Measurements from ENCODE around the gene ZBTB2.

The ZBTB2 gene

GRCh38 chr6:151431337-151431736 is 40.0 kb upstream of the ZBTB2 start:
- Histone ChIP-seq H3K9me3 (replicated peaks in 1 of 11) (no peaks in the 10 kb centered on the region), H3K9ac (no peak overlapping the region), H3K4me1 (peaks cover 0 to 5% (median 0%) of the 10 kb centered on the region in 10 experiments; a peak in 3 of 20 replicates), H3K4me3 (no peak overlapping the region), H4K20me1 (peaks cover 0 to 21% (median 0%) of the 10 kb centered on the region in 11 experiments; a peak in 6 of 22 replicates), H3K4me2 (no peak overlapping the region), H3K27ac (no peak overlapping the region), H3K36me3 (peaks cover 66 to 98% (median 85%) of the 10 kb centered on the region in 11 experiments), H3K27me3 (no peaks in the 10 kb centered on the region)
- TF ChIP-seq Cebpa-rat (IDR thresholded peaks at IDR 0.05): no peak

- Histone ChIP-seq H4K20me1 (peaks cover 0 to 19% (median 0%) of the 10 kb centered on the region in 11 experiments; a peak in 6 of 22 replicates), H3K4me2 (no peak overlapping the region), H3K27ac (no peak overlapping the region), H3K9ac (no peak overlapping the region), H3K4me1 (0 out of 20 replicates have a peak, but pooled peaks cover 0 to 4% (median 0%) of the 10 kb centered on the region in 10 experiments), H3K4me3 (no peak overlapping the region), H3K9me3 (replicated peaks in 1 of 11) (no peaks in the 10 kb centered on the region), H3K27me3 (no peaks in the 10 kb centered on the region), H3K36me3 (peaks cover 70 to 98% (median 86%) of the 10 kb centered on the region in 11 experiments)
- TF ChIP-seq Cebpa-rat (IDR thresholded peaks at IDR 0.05): no peak
Measured at GRCh38 chr6:151430886-151431285, 39.5 kb upstream of the ZBTB2 start.

- Histone ChIP-seq H3K4me1 (no peaks in the 10 kb centered on the region), H4K20me1 (peaks cover 0 to 21% (median 0%) of the 10 kb centered on the region in 11 experiments; a peak in 6 of 22 replicates), H3K36me3 (peaks cover 89 to 100% (median 96%) of the 10 kb centered on the region in 11 experiments), H3K9me3 (replicated peaks in 1 of 11) (no peaks in the 10 kb centered on the region), H3K27me3 (no peaks in the 10 kb centered on the region), H3K9ac (no peak overlapping the region), H3K4me3 (no peak overlapping the region), H3K4me2 (no peak overlapping the region), H3K27ac (no peak overlapping the region)
- TF ChIP-seq Cebpa-rat (IDR thresholded peaks at IDR 0.05): no peak
Measured at GRCh38 chr6:151428093-151428735, 36.9 kb upstream of the ZBTB2 start.

- Histone ChIP-seq H3K4me1 (no peaks in the 10 kb centered on the region), H3K27me3 (no peaks in the 10 kb centered on the region), H3K4me2 (no peak overlapping the region), H3K27ac (no peak overlapping the region), H3K9me3 (replicated peaks in 1 of 11) (no peaks in the 10 kb centered on the region), H3K36me3 (peaks cover 83 to 100% (median 96%) of the 10 kb centered on the region in 11 experiments), H4K20me1 (peaks cover 0 to 26% (median 0%) of the 10 kb centered on the region in 11 experiments; a peak in 4 of 22 replicates), H3K4me3 (no peak overlapping the region), H3K9ac (no peak overlapping the region)
- TF ChIP-seq Cebpa-rat (IDR thresholded peaks at IDR 0.05): no peak
Measured at GRCh38 chr6:151425561-151425960, 34.2 kb upstream of the ZBTB2 start.

DNA sequence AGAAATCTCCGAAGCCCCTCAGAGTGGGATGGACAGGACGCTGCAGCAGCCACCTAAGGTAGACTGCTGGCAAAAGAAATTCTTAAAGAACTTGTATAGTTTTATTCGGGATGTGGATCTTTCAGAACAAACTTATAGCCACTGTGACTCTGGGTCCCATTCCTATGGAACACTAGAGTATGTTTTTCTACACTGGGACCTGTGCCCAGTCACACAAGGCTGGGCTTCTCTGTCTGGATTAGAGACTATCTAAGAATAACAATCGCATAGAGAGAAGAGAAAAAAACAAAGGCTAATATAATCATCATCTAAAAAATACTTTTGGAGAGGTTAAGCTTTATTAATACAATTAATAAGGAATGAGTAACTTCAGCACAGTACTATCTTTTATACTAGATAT is 31.6 kb upstream of the ZBTB2 start:
- Histone ChIP-seq H3K4me3 (no peak overlapping the region), H3K27me3 (no peaks in the 10 kb centered on the region), H3K27ac (no peak overlapping the region), H3K4me2 (no peak overlapping the region), H3K9ac (no peak overlapping the region), H3K4me1 (no peaks in the 10 kb centered on the region), H3K36me3 (peaks cover 80 to 100% (median 96%) of the 10 kb centered on the region in 11 experiments), H4K20me1 (peaks cover 0 to 21% (median 0%) of the 10 kb centered on the region in 11 experiments; a peak in 3 of 22 replicates), H3K9me3 (replicated peaks in 1 of 11) (no peaks in the 10 kb centered on the region)
- TF ChIP-seq Cebpa-rat (IDR thresholded peaks at IDR 0.05): no peak

DNA sequence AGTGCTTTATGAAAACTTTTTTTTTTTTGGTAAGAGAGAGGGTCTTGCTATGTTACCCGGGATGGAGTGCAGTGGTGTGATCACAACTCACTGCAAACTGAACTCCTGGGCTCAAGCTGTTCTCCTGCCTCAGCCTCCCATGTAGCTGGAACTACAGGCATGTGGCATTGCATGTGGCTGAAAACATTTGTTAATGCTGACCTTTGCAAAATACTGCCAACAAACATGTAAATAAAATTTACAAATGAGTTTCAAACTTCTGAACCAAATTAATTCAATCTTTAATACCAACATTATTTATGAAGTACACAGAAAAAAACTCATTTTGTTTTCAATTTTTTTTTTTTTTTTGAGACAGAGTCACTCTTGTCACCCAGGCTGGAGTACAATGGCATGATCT is 26.1 kb upstream of the ZBTB2 start:
- H3K4me3 ChIP-seq: no peak overlapping the region
- H3K9me3 ChIP-seq (replicated peaks in 1 of 11): peaks cover 4 to 18% (median 9%) of the 10 kb centered on the region in 11 experiments; a peak in 13 of 22 replicates
- TF ChIP-seq Cebpa-rat (IDR thresholded peaks at IDR 0.05): no peak
- peaks cover 0 to 16% (median 3%) of the 10 kb centered on the region in 10 experiments; a peak in 10 of 20 replicates for H3K4me1 ChIP-seq
- no peaks in the 10 kb centered on the region for H3K27me3 ChIP-seq
- H3K36me3 ChIP-seq: peaks cover 83 to 100% (median 97%) of the 10 kb centered on the region in 11 experiments
- H3K9ac ChIP-seq: no peak overlapping the region
- no peak overlapping the region for H3K4me2 ChIP-seq
- no peak overlapping the region for H3K27ac ChIP-seq
- peaks cover 0 to 7% (median 0%) of the 10 kb centered on the region in 11 experiments; a peak in 3 of 22 replicates for H4K20me1 ChIP-seq

- Histone ChIP-seq H3K9me3 (replicated peaks in 1 of 11) (peaks cover 4 to 18% (median 9%) of the 10 kb centered on the region in 11 experiments; a peak in 13 of 22 replicates), H3K4me2 (no peak overlapping the region), H3K36me3 (peaks cover 89 to 100% (median 97%) of the 10 kb centered on the region in 11 experiments), H3K4me1 (peaks cover 0 to 18% (median 3%) of the 10 kb centered on the region in 10 experiments; a peak in 10 of 20 replicates), H3K4me3 (no peak overlapping the region), H3K27ac (no peak overlapping the region), H3K27me3 (no peaks in the 10 kb centered on the region), H4K20me1 (peaks cover 0 to 7% (median 0%) of the 10 kb centered on the region in 11 experiments; a peak in 3 of 22 replicates), H3K9ac (no peak overlapping the region)
- TF ChIP-seq Cebpa-rat (IDR thresholded peaks at IDR 0.05): no peak
Measured at GRCh38 chr6:151414641-151415260, 23.4 kb upstream of the ZBTB2 start.

DNA sequence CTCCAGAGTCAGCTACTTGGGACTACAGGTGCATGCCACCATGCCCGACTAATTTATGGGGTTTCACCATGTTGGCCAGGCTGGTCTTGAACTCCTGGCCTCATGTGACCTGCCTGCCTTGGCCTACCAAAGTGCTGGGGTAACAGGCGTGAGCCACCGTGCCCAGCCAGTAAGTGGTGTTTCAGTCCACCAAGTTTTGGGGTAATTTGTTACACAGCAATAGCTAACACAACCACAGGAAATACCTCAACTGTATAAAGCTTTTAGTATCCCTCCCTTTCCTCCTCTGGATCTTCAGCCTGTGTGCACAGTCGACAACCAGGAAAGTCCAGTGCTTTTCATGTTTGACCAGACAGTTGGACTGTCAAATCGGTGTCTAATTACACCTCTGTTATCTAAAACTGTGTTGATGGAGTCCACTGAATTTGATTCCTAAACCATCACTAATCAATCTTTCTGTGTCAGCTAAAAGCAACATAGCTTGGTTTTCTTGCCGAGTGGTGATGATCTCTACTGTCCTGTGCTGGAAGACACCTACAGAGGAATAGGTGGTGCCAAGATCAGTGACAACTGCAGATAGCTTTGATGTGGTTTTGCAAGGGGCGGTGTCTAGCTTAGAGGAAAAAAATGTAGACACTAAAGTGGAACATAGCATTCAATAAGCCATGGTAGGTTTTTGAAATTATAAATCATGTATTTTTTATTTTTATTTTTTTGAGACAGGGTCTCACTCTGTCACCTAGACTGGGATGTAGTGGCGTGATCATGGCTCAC is 22.2 kb upstream of the ZBTB2 start:
- TF ChIP-seq Cebpa-rat (IDR thresholded peaks at IDR 0.05): no peak
- Histone ChIP-seq H3K27me3 (no peaks in the 10 kb centered on the region), H3K4me1 (peaks cover 0 to 18% (median 3%) of the 10 kb centered on the region in 10 experiments; a peak in 10 of 20 replicates), H3K4me3 (no peak overlapping the region), H3K36me3 (peaks cover 82 to 100% (median 96%) of the 10 kb centered on the region in 11 experiments), H3K9ac (no peak overlapping the region), H3K9me3 (replicated peaks in 1 of 11) (peaks cover 4 to 18% (median 9%) of the 10 kb centered on the region in 11 experiments; a peak in 13 of 22 replicates), H4K20me1 (peaks cover 0 to 18% (median 0%) of the 10 kb centered on the region in 11 experiments; a peak in 3 of 22 replicates), H3K27ac (0 out of 22 replicates have a peak overlapping the region, but pooled peaks of 1 of the 11 experiments have one; percentile 8), H3K4me2 (peak overlapping the region in 5 of 11 experiments; percentile 29 to 57 (median 31); a peak in 7 of 22 replicates)

All from BLaER1 treated with 17β-estradiol and CSF1 and Interleukin-3, amounts not matched to agents 10 nM and 100 nM (cell line).